Loucy (cell line): ENCODE results near the gene KLHL33.

ENCODE experiments used
- H2AFZ ChIP-seq: fragments of 200-600 bp; sonication (generic); 2 replicates; pipeline ENCODE4 v1.6.0; 2016; ENCODE audit warnings: antibody characterized with exemption, mild to moderate bottlenecking, low read length, moderate library complexity
- H3F3A ChIP-seq: fragments of 200-600 bp; 2 replicates; pipeline ENCODE4 v1.6.0; 2016; ENCODE audit warnings: antibody characterized with exemption, low read depth, mild to moderate bottlenecking
- H3K27me3 ChIP-seq: fragments of 200-600 bp; sonication (generic); 2 replicates; pipeline ENCODE4 v1.6.1; 2014; ENCODE audit warnings: low read length, mild to moderate bottlenecking; ENCODE audit not compliant: insufficient read depth, poor library complexity, severe bottlenecking
- H3K36me3 ChIP-seq: fragments of 200-600 bp; sonication (generic); 2 replicates; pipeline ENCODE4 v1.6.1; 2016; ENCODE audit warnings: low read length; ENCODE audit not compliant: insufficient read depth
- H3K4me1 ChIP-seq: fragments of 200-600 bp; sonication (generic); 2 replicates; pipeline ENCODE4 v1.5.1; 2014; ENCODE audit warnings: low read length, mild to moderate bottlenecking; ENCODE audit not compliant: insufficient read depth, poor library complexity, severe bottlenecking
- H3K4me2 ChIP-seq: fragments of 200-600 bp; sonication (generic); 2 replicates; pipeline ENCODE4 v1.6.0; 2014; ENCODE audit warnings: antibody characterized with exemption, low read length, low read depth, mild to moderate bottlenecking; ENCODE audit not compliant: poor library complexity, severe bottlenecking
- H3K4me3 ChIP-seq: fragments of 200-600 bp; sonication (generic); 2 replicates; pipeline ENCODE4 v1.5.1; 2014; ENCODE audit warnings: low read length, mild to moderate bottlenecking, mixed read lengths; ENCODE audit not compliant: poor library complexity, severe bottlenecking
- H3K79me2 ChIP-seq: fragments of 200-600 bp; sonication (generic); 2 replicates; pipeline ENCODE4 v1.6.1; 2014; ENCODE audit warnings: low read length; ENCODE audit not compliant: insufficient read depth
- H3K9ac ChIP-seq: fragments of 200-600 bp; sonication (generic); 2 replicates; pipeline ENCODE4 v1.6.0; 2014; ENCODE audit warnings: mild to moderate bottlenecking, low read depth, low read length, moderate library complexity; ENCODE audit not compliant: poor library complexity, severe bottlenecking
- H3K9me2 ChIP-seq: fragments of 200-600 bp; sonication (generic); replicated peaks from 2 replicates; pipeline ENCODE4 v1.6.1; 2016; ENCODE audit warnings: low read depth, low read length, mixed read lengths
- H3K9me3 ChIP-seq: fragments of 200-600 bp; sonication (generic); 2 replicates; pipeline ENCODE4 v1.6.1; 2014; ENCODE audit warnings: mild to moderate bottlenecking, antibody characterized with exemption, low read length, low read depth; ENCODE audit not compliant: insufficient read depth
- H4K20me1 ChIP-seq: fragments of 200-600 bp; sonication (generic); 2 replicates; pipeline ENCODE4 v1.6.0; 2014; ENCODE audit warnings: antibody characterized with exemption, low read length, mild to moderate bottlenecking; ENCODE audit not compliant: insufficient read depth, poor library complexity, severe bottlenecking
- CTCF ChIP-seq: fragments of 200-600 bp; sonication (generic); conservative IDR thresholded peaks from 2 replicates; pipeline ENCODE4 v1.5.1; 2014; ENCODE audit warnings: mild to moderate bottlenecking, antibody characterized with exemption, low read length
- EZH2phosphoT487 ChIP-seq: fragments of 200-600 bp; IDR thresholded peaks from 2 replicates; pipeline ENCODE4 v1.6.1; 2018; ENCODE audit warnings: antibody characterized with exemption, mild to moderate bottlenecking, moderate library complexity, borderline replicate concordance

Gene KLHL33

GRCh38 chr14:20477211-20477876 is 41.4 kb upstream of the KLHL33 start:
- Histone ChIP-seq H3K36me3 (peaks cover 43% of the 10 kb centered on the region), H4K20me1 (peaks cover 22% of the 10 kb centered on the region)

GRCh38 chr14:20476776-20477175 is 40.8 kb upstream of the KLHL33 start:
- no peaks in the 10 kb centered on the region for H3K9me3 ChIP-seq
- TF ChIP-seq EZH2phosphoT487, result no peak
- TF ChIP-seq CTCF, result no peak
- H3K36me3 ChIP-seq, result peaks cover 43% of the 10 kb centered on the region
- peaks cover 24% of the 10 kb centered on the region for H3F3A ChIP-seq
- no peaks in the 10 kb centered on the region for H3K27me3 ChIP-seq
- peaks cover 45% of the 10 kb centered on the region for H3K79me2 ChIP-seq
- H3K9ac ChIP-seq, result peak overlapping the region; percentile 43
- no peaks in the 10 kb centered on the region for H3K9me2 ChIP-seq
- peak overlapping the region; percentile 37 for H3K4me3 ChIP-seq
- peaks cover 28% of the 10 kb centered on the region for H4K20me1 ChIP-seq
- H2AFZ ChIP-seq, result no peak overlapping the region
- peak overlapping the region; percentile 58 for H3K4me2 ChIP-seq
- peaks cover 48% of the 10 kb centered on the region for H3K4me1 ChIP-seq

More at GRCh38 chr14:20477211-20477876, 41.4 kb upstream of the KLHL33 start:
- Histone ChIP-seq H3K4me1 (peaks cover 43% of the 10 kb centered on the region), H3K9me3 (no peaks in the 10 kb centered on the region), H2AFZ (no peak overlapping the region), H3K9me2 (no peaks in the 10 kb centered on the region), H3F3A (peaks cover 24% of the 10 kb centered on the region), H3K9ac (peak overlapping the region; percentile 43), H3K4me2 (peak overlapping the region; percentile 58), H3K79me2 (peaks cover 40% of the 10 kb centered on the region), H3K27me3 (no peaks in the 10 kb centered on the region), H3K4me3 (peak overlapping the region; percentile 37)
- TF ChIP-seq EZH2phosphoT487, result no peak
- no peak for TF ChIP-seq CTCF

GRCh38 chr14:20472536-20473169 is 36.7 kb upstream of the KLHL33 start:
- peaks cover 71% of the 10 kb centered on the region for H3K79me2 ChIP-seq

More at GRCh38 chr14:20472536-20473169, 36.7 kb upstream of the KLHL33 start:
- peaks cover 40% of the 10 kb centered on the region; the same call in 1 of the 2 replicates for H3K36me3 ChIP-seq
- H3K9me3 ChIP-seq, result no peaks in the 10 kb centered on the region
- H3K4me2 ChIP-seq, result peak overlapping the region; percentile 96
- H3K27me3 ChIP-seq, result no peaks in the 10 kb centered on the region
- peak overlapping the region; percentile 63 for H3K9ac ChIP-seq
- no peaks in the 10 kb centered on the region for H3K9me2 ChIP-seq
- TF ChIP-seq CTCF (no peak), EZH2phosphoT487 (no peak)
- peaks cover 14% of the 10 kb centered on the region for H3F3A ChIP-seq
- H4K20me1 ChIP-seq, result peaks cover 41% of the 10 kb centered on the region
- H3K4me1 ChIP-seq, result peaks cover 54% of the 10 kb centered on the region
- no peak overlapping the region for H2AFZ ChIP-seq
- H3K4me3 ChIP-seq, result peak overlapping the region; percentile 85
